Stimulated activated CD4-positive, alpha-beta T cell treated with anti-CD3 and anti-CD28 coated beads, Interleukin-1b, Interleukin-23, amount 100 ng/mL, for 1 hour (primary cell): Measurements from ENCODE around the gene INPP5A.

Experiments
- DNase-seq, 2 donors: peaks; one replicate each; pipeline ENCODE4 v3.0.0-alpha.2; 2020; ENCODE audit warnings: low read depth in 2 of 2

The INPP5A gene

DNA sequence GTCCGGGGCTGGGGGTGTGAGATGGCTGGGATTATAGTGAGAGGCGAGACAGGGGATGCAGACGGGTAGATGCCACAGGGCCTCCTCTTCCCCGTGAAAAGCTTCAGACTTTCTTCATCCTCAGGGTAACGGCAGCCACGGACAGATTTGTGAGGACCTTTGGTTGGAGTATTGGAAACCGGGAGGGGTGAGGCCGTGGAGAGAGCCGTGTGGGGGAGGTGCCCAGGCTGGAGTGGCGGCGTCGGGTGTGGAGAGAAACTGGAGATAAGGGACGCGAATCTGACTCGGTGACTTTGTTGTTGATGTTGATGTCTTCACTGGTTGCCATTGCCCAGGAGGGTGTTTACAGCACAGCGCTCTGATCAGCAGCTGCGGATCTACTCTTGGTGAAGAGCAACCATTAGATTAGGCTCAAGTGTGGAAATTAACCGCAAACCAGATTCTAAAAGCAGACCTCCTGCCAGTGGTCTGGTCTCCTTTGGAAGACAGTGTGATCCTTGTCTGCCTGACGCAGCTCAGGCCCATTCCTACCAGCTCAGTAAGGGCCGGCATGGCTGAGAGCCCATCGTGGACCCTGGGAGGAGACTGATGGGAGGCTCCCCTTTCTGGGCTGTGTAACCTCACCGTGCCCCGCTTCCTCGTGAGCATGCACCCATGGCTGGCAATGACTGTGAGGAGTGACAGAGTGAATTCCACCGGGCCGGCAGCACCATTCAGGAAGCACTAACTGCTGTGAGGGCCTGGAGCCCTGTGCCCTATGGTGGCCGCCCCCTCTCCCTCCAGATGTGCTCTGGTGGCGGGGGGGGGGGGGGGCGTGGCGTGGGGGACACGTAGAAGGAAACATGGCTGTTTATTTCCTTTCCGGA is 90.3 kb downstream of the INPP5A start:
- DNase-seq, result no peak

DNA sequence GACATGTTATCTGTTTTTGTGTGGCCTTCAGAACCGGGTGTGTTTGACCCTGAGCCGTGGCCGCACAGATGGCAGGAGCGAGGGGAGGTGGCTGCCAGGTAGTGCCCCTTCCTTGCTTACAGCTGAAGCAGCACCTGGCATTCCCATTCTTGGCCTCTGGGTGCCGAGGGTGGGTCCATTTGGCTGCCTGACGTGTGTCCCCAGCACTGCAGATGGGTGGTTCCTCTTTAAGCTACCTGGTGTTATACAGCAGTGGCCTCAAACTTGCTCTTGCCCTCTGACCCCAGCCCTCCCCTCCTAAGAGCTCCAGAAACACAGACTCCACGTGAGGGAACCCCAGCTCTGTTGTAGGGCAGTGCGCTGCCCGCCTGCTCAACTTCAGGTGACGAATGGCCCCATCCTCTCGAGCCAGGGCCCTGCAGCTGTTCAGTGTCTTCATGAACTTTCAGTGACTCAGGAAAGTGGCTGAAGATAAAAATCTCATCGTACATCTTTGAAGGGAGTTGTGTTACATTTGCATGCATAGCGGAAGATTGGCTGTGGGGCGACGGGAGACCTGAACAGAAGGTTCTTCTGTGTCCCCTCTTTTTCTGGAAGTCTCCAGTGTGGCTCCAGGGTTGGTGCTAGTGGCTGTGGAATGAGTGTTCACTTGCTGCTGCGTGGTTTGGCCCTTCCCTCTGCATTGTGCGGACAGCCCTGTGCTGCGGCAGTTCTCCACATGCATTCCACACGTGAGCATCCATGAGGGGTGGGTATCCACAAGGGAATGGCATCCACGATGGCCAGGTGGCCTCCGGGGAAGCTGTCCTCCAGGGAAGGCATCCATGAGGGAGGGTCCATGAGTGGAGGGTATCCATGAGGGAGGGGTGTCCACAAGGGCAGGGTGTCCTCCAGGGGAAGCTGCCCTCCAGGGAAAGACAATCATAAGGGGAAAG is 91.6 kb downstream of the INPP5A start:
- no peak for DNase-seq

GRCh38 chr10:132630156-132630555 is 92.6 kb downstream of the INPP5A start:
- DNase-seq, result no peak

DNA sequence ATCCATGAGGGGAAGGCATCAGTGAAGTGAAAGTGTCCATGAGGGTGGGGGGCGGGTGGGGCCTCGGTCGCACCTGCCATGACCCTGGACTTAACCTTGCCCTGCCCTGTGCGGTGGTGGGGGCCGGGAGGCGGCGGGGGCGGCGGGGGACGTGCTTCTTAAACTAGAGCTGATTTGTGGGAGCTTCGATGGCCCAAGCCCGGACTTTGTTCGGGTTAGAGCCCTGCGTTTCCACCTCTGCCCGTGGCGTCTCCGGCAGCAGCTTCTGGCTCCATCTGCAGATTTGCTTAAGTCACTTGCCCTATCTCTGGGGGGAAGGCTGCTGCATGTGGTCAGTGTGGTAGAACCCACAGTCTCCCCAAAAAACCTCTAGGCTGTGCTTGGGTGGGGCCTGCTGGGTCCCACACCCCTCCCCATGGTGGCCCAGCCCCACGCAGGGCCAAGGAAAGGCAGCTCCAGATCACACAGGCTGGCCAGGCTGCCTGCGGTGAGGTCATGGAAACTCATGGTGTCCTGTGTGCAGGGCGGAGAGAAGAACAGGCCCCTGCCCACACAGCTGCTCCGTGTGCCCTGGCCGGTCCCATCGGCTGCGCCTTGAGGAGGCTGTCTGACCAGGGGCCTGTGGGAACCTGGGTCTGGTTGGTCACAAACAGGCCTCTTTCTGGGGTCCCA is 93.2 kb downstream of the INPP5A start:
- no peak for DNase-seq

DNA sequence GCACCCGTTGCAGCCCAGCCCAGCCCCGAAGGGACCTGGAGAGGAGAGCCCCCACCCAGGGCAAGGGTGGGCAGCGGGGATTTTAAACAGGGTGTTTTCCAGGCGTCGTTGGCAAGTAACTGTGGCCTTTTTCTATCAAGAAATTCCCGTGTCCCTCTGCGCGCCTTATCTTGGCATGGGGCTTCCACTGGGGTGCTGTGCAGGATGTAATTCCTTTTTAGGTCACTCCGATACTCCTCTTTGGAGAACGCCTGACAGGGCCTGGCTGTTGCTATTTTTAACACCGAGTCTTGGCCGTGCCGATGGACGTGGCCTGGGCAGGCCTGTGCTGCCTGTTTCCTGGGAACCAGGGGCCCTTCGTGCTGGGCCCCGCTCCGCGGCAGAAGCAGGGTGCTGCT is 93.8 kb downstream of the INPP5A start:
- DNase-seq, result no peak

- no peak for DNase-seq
These were observed 94.5 kb downstream of the INPP5A start for GRCh38 chr10:132632091-132632561.

GRCh38 chr10:132632851-132633684 is 95.5 kb downstream of the INPP5A start:
- DNase-seq, result no peak

- DNase-seq, result no peak
These were observed 96.8 kb downstream of the INPP5A start for GRCh38 chr10:132634241-132634946.

GRCh38 chr10:132634947-132635271 is 97.3 kb downstream of the INPP5A start:
- no peak for DNase-seq

DNA sequence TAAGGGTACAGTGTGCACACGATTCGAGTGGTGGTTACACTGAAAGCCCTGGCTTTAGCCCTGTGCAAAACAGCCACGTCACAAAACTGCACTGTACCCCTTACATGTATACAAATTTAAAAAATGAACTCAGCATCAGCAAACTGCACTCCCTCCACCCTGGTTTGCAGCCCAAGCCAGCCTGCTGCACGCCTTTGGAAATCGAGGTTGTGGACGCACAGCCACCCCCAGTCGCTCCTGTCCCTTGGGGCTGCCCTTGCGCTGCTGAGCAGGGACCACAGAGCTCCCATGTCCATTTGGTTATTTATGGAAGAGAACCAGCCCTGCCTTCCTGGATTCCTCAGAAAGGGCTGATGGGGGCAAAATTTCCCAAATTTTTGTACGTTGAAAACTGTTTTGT is 98.8 kb downstream of the INPP5A start:
- no peak for DNase-seq

GRCh38 chr10:132637477-132638129 is 100.0 kb downstream of the INPP5A start:
- DNase-seq, result no peak

DNA sequence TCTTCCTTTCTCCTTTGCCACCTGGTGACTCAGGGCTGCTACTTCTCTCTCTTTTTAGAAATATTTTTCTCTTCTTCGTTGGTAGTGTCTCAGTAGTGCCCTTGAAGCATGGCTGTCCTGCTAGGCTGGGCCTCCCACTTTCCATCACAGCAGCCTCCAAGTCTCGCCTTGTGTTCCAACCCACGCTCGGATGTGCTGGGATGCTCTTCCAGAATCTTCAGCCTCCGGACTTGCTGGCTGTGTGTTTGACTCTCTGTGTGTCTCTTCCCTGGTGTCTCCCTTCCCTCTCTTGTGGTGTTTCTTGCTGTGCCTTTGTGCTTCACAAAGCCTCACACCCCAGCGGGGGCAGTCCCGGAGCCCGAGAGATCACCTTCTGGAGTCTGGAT is 100.5 kb downstream of the INPP5A start:
- DNase-seq, result no peak

GRCh38 chr10:132639470-132639869 is 101.9 kb downstream of the INPP5A start:
- no peak for DNase-seq

DNA sequence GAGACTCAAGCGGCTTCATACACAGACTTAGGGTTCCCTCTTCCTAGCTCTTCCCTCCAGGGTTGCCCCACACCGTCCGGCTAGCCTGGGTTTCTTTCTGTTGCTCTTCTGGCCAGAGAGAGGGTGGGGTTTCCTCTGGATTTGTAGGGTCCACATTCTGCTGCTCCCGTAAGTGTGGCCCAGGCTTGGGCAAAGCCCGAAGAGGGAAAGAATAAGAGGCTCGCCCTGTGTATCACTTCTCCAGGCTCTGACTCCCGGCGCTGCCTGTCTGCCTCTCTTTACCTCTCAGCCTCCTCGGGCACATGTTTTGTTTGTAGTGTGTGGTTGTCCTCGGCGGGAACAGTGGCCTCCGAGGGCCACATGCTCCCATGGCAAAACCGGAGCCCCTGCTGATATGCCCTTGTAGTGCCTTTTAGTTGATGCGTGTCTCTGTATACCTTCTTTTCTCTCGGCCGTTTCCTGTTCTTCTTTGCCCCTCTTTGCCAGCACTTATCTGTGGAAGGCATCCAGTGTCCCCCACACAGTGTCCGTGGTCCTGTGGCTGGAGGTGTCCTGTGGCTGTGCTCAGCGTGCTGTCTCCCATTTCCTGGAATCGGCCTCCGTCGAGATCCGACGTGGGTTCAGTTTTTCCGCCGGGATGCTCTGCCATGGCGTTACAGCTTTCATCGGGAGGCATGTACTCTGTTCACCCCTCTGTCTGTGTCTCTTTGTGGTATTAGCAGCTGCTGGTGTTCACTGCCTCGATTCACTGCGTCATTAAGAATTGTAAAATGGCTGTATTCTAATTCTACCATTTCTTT is 102.9 kb downstream of the INPP5A start:
- DNase-seq, result no peak

- DNase-seq, result no peak
These were observed 103.8 kb downstream of the INPP5A start for GRCh38 chr10:132641401-132641800.

DNA sequence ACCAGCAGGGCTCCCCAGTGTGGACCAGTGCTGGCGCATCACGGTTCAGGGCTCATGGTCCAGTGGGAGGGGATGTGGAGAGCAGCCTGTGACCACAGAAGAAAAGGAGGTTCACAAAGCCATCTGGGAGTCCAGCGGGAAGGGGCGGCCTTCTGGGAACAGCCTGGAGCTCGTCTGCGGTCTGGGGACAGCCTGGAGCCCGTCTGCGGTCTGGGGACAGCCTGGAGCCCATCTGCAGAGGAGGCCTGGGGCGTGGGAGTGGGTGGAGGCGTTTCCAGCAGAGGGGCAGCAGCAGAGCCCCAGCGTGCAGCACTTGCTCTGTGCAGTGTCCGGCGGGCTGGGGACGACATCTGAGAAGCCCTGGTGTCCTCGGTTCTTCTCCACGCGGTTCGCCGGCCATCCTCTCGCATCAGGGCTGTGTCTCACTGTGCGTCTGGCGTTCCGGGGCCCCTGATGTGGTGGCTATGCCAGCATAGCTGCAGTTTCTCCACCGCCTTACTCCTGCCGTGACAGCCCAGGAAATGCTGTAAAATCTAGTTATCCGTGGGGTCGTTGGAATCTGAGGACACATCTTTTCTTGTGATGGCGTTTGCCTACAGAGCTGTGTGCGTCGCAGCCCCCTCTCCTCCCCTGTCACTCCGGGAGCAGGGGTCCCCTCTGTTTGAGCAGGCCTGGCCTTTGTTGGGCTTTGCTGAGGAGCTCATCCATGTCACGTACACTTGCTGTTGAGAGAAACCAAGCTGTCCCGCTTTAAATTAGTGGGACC is 104.6 kb downstream of the INPP5A start:
- DNase-seq, result no peak

DNA sequence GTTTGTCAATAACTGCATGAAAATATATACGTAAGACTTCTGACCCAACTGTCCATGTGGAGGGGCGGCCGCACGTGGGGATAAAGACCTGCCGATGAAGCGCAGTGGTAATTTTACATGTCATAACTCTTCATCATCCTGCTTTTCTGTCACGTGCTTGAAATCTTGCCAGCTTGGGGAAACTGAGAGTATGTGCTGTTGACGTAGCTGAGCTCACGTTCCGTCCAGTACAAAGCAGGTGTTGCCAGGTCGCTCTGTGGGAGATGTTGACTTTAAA is 105.1 kb downstream of the INPP5A start:
- DNase-seq, result no peak

DNA sequence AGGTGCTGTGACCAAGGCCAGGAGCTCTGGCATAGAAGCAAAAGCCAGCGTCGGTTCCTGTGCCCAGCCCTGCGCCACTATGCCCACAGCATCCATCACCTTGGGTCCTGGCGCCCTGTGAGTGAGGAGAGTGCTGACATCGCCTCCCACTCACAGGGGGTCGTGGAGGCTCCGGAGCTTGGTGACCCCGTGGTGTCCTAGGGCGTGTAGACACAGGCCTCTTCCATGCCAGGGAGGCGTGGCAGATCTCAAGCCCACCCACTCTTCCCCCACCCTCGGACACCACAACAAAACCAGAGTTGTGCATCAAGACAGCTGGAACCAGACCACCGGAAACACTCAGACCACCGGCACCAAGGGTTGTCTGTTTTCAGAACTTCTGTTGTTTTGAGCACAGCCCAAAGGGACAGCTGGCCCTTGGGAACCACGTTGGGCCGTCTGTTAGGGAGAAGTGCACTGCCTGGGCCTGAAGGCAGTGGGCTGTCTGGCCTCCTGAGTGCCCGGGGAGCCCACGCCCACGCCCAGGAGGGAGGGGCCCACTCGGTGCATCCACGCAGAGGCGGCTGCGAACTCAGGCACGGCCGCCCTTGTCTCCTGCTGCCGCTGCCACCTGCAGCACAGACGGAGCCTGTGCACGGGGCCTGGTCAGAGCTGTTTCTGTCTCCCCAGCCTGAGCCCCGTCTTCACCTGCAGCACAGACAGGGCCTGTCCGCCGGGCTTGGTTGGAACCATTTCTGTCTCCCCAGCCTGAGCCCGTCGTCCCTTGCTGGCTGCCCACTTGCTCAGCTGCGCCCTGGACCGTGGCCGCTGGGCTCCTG is 106.3 kb downstream of the INPP5A start:
- no peak for DNase-seq
